CD4-positive, alpha-beta T cell treated with Interleukin-4 for 1 hour (primary cell): ENCODE measurements around the gene GTPBP4.
A peak's percentile ranks its signal among the peaks of the same experiment; 100 is the strongest.

Experiments used
- DNase-seq, 2 donors: peaks; one replicate each; pipeline ENCODE4 v3.0.0-alpha.2; 2020 to 2022

Gene GTPBP4

DNA sequence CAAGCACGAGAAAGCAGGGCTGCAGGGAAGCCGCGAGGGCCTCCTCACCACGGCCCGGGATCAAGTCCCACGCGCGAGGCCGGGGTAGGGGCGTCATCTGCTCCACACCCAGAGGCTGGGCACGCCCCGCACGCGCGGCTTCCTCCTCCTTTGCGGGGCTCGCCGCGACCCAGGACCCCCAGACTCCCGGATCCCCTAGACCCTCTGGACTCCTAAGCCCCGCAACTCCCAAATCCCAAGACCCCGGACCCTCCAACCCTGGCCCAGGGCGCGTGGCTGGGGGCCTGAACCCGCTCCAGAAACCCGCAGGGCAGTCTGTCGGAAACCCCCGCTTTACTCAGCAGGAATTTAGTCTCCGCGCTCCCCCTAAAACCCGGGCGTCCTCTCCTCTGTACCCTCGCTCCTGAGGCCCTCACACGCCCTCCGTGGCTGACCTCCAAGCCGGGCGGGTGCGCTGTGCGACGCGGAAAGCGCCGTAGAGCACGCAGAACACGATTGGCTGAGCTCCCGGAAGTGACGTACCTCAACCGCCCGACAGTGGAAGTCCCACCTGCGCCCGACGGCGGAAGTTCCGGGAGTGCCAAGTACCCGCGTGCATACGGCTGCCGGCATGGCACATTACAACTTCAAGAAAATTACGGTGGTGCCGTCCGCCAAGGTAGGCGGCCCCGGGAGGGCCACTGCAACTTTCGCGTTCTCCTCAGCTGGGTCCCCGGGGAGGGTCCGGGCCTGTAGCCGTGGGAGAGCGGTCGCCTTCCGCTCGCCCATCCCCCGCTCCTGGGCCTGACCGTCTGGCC lies at the start of gene GTPBP4:
GTPBP4 (plus strand) TSS at position 565 of the 797 bp plus-strand sequence; CDS start at position 611, 46 bp downstream.
- DNase-seq = peak; percentile 97

DNA sequence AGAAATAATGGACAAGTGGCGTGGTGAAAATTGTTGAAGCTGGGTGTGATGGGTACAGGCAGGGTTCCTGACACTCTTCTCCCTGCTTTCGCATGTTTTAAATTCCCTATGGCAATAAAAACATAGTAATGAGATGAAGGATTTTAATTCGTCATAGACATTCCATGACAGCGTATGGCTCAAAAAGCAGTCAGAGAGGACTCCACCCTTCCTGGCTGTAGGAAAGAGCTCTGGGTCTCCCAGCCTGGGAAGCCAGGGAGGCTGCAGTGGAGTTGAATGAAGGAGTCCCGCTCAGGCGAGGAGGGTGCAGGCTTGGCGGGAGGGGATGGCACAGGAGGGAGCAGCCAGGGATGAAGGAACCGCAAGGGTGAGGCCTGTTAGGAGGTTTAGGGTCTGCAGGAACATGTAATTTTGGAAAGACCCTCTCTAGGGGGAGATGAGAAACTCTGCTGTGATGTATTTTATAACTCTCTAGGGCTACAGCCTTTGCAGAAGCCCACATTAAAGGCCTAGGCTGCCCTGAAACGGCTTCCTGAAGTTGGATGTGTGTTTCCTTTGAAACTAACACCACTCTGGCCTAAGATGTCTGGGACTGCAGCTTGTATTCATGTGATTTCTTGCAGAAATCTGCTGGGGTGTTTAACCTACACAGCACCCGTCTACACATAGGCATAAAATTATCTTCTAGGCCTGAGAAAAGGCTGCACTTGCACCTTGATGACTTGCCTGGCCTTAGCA lies 49.1 kb upstream of the GTPBP4 start:
- DNase-seq = no peak

DNA sequence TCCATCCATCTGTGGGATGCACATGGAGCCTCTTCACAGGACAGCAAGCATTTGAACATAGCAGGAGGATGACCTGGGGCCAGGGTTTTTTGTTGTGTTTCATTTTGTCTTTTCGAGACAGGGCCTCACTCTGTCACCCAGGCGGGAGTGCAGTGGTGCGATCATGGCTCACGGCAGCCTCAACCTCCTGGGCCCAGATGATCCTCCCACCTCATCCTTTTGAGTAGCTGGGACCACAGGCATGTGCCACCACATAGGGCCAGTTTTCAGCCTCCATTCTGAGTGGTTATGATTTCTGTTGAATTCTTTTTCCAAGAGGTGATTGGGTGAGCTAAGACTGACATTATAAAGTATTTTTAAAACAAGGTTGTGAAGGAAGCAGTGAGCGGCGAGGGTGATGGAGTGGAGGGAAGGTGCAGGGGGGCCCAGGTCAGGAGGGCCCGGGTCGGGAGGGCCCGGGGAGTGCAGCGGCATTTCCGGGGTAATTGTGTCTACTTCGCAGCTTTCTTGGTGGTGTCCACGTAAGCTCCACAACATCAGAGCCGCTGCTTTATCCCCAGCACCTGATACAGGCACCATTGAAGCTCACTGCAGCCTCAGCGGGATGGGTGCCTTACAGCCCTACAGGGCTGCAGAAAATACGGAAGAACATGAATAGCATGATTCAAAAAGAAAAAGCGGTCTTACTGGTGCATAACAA lies 44.8 kb upstream of the GTPBP4 start:
- DNase-seq = no peak

DNA sequence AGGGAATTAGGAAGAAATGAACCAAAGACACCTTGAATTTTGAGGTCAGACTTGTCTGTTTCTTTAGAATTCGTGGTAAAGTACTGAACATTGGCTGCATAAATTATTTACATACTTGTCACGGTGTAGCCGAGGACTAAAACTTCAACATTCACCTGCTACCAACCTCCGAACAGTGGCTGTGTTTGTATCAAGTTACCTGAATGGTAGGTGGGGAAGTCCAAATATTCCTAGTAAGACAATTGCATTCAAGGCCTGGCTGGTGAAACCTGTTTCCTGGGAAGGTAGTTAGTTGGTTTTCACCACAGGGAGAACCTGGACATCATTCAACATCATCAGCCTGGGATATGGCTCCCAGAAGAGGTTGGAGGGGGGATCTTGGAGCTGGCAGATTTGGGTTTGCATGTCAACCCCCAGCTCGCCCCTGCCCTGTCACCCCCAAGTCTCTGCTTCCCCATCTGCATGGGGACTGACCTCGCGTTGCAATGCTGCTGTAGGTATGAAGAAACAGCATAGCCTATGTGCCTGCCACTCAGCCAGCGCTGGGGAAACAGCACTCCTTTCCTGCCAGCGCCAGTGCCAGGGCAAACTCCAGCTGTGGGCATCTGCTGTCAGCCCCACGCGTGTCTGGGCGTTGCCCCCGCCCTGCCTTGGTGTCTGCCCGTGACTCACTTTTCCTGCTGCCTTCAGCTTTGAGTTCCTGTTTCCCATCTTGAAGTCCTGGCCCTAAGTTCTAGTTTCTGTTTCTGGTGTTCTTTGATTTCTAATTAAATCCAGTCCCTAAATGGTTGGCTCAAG lies 44.0 kb upstream of the GTPBP4 start:
- peak; percentile 23 to 79 for DNase-seq

- no peak for DNase-seq
Measured at GRCh38 chr10:945778-946177, 42.5 kb upstream of the GTPBP4 start.

- DNase-seq = no peak
Measured at GRCh38 chr10:947051-947450, 41.2 kb upstream of the GTPBP4 start.

- DNase-seq = no peak
Measured at GRCh38 chr10:947881-948280, 40.4 kb upstream of the GTPBP4 start.

- no peak for DNase-seq
Measured at GRCh38 chr10:948347-948746, 39.9 kb upstream of the GTPBP4 start.

- no peak for DNase-seq
Measured at GRCh38 chr10:949446-949845, 38.8 kb upstream of the GTPBP4 start.

- no peak for DNase-seq
Measured at GRCh38 chr10:953836-954235, 34.4 kb upstream of the GTPBP4 start.

DNA sequence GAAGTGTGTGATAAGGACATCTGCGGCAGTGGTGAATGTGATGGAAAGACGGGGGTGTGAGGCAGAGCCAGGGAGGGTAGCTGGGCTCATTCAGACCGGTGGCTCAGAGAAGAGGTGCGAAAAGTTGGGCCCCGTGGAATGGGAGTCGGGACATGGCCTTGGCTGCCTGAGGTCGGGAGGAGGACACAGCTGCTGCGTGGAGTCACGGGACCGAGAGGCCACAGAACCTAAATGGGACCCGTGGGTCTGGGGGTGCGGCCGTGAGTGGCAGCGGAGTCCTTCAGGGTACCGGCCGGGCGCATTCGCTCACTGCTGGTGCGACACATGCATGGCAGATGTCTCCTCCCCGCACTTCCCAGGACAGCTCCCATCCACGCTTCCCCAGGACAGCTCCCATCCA lies 33.8 kb upstream of the GTPBP4 start:
- DNase-seq = no peak

DNA sequence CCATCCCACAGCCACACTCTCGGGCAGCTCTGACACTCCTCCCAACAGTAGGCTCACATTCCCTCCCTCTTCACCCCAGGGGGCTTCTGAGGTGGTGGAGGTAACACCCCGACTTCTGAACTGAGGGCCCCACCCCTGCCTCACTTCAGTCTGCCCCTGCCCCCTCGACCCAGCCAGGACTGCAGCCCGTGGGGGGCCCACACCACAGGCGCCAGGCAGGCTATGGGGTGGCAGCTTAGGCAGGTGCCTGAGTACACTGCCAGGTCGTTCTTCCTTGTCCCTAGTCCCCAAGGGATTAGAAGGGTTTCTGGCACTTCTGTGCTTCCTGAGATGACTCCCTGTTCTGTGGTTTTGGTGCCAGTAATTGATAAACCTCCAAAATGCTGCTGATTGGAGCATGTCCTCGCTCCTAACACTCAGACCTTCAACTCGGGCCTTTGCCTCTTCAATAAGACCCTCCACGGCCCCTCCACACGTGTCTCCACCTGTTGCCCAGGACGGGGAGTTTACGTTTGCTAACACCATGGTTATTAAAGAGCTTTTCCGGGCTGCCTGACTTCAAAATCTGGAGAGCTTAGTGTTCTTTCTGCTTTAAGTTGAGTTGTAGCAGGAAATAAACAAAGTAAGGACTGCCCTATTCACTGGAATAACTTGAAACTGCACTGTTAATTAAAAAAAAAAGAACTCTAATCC lies 33.0 kb upstream of the GTPBP4 start:
- DNase-seq = no peak

DNA sequence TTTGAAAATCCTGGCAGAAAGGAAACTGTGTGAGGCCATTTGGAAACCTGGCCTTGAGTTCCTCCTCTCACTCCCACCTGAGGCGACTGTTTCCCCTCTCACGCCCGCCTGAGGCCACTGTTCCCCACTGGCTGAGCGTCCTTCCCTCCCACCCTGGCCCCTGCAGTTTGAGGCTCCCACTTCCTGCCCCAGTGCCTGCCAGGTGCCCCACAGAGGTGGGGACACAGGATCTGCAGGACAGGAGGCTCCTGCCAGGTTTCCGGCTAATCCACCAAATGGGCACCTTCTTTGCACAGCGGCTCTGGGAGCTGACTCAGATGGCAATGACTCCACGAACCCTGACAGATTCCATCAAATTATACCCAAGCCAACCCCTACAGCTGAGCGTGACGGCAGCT lies 32.4 kb upstream of the GTPBP4 start:
- no peak for DNase-seq

DNA sequence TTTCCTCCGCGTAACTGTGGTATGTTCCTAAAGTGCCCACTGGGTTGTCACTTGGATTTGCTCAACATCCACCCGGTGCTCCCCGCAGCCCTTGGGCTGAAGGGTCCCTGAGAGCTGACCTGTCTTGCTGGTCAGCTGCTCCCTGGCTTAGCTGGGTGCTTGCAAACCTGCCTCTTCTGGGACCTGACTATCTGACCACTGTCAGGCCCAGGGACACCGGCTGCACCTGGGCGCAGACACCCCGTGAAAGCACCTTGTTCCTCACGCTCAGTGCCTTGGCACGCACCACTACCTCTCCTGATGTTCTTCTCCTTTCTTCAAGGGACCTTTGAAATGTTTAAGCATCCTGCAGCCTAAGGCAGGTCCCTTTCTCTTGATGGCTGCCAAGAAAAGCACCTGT lies 30.1 kb upstream of the GTPBP4 start:
- no peak for DNase-seq

DNA sequence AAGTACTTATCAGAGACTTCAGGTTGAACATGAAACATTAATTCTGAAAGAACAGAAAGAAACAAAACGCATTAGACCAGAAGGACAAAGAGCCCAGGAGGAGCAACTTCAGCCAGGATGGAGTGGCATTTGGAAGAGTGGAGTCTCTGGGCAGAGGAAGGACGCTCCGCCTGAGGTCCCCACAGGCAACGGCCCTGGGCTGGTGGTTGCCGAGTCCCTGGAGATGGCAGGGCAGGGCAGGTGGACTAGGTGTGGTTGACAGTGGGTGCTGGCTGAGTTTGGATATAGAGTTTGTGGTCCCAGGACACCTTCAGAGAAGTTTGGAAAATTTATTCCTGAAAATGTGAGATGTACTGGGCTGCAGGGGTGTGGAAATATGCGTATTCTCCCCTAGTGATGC lies 29.4 kb upstream of the GTPBP4 start:
- DNase-seq = no peak

GRCh38 chr10:962342-962741 lies 25.9 kb upstream of the GTPBP4 start:
- DNase-seq = no peak

DNA sequence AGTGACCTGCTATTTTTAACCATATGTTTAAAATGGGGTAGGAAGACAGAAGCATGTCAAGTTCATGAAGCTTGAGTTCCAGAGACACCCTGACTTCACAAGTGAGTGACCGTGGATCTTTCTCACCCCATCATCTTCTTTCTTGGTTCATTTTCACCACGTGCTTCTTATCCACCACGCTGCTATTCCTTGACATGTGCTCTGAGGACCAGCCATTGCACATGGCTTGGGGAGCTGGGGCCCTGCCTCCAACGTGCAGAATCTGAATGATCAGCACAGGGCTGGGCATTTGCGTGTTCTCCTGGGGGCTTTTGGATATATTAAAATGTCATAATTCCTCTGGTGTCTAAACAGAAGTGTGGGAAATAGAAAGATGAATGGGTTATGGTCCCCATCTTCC lies 25.0 kb upstream of the GTPBP4 start:
- DNase-seq = no peak

GRCh38 chr10:963655-964054 lies 24.6 kb upstream of the GTPBP4 start:
- no peak for DNase-seq

DNA sequence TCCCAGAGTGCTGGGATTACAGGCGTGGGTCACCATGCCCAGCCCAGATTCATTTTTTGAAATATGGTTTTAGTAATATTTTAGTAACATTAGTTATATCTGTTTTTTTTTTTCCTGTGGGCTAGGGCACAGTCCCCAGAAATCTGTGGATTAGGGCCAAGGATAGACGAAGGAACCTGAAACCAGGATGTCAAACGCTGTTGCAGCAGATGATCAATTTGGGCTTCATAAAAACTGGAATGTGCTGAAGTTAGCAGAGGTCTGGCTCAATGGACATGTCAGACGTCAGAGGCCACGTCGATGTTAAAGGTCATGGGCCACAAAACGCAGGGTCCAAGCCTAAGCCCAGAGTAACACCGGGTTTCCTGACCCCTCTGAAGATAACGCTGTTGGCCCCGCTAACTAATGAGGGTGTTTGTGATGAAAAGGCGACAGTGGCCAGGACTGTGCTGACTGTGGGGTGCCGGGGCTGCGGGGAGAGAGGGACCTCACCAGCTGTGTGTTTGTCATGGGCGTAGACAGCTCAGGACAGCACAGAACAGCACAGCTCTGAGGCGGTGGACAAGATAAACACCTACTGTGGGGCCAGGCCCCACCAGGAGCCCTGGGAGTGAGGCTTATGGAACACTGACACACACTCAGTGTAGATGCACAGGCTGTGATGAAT lies 23.8 kb upstream of the GTPBP4 start:
- DNase-seq = no peak

DNA sequence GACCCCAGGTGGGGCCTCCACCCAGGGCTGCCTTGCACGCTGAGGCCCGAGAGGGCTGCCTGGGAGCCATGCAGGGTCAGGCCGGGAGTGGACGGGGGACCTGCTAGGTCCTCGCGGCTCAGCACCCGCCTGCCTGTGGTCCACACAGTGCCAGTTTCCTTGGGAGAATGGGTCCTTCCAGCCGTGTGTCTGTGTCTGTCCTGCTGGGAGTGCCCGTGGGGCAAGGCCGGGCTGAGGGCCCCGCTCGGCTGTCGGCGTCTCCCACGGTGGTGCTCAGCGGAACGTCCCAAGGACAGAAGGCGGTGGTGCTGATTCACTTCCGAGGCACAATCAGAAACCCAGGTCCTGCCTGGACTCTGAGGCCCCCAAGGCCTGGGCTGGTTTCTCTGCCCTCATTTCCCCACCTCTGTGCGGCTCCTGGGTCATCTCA lies 23.2 kb upstream of the GTPBP4 start:
- no peak for DNase-seq

GRCh38 chr10:966466-967235 lies 21.6 kb upstream of the GTPBP4 start:
- DNase-seq = no peak
